A673 (cell line): ENCODE results near the gene STK31. TPM values are rescaled to one million over a fixed set of nuclear protein-coding genes. Genes with fewer than 3 reads are reported as not detected.
"Not testable (repeated sequence)": the region's sequence is repeated elsewhere in the genome, so short reads cannot be mapped to it uniquely, and the experiment has no call there.

Experiments used
- BruUV-seq: library from RNA; stranded (reverse); fragments of 400-500 nt; replicated peaks from 2 replicates; lab custom pipeline; 2021; lab: Mats Ljungman, UMichigan
- CTCF ChIA-PET: fragments of 300-600 bp; sonication (Branson Sonifier 250); formaldehyde crosslinking; loops from one replicate; lab custom pipeline; 2022; ENCODE audit warnings: antibody characterized with exemption; lab: Charles Lee
- POLR2A ChIA-PET: fragments of 300-600 bp; sonication (Branson Sonifier 250); formaldehyde crosslinking; loops from one replicate; lab custom pipeline; 2022; ENCODE audit warnings: antibody characterized with exemption; ENCODE audit not compliant: low non-redundant PET; lab: Charles Lee
- DNase-seq: peaks from one replicate; pipeline ENCODE4 v3.0.0-alpha.2; 2015; ENCODE audit warnings: low spot score
- H3K27ac ChIP-seq: fragments of 200-600 bp; sonication (generic); 2 replicates; pipeline ENCODE4 v1.5.1; 2016; ENCODE audit warnings: mixed run types, low read depth, mild to moderate bottlenecking, mixed read lengths, antibody characterized with exemption, low read length; ENCODE audit not compliant: poor library complexity, severe bottlenecking
- H3K27me3 ChIP-seq: fragments of 200-600 bp; sonication (generic); replicated peaks from 2 replicates; pipeline ENCODE4 v1.6.1; 2017; ENCODE audit warnings: mixed run types, low read depth, mild to moderate bottlenecking, mixed read lengths, antibody characterized with exemption, low read length; ENCODE audit not compliant: insufficient read depth, poor library complexity
- H3K36me3 ChIP-seq: fragments of 200-600 bp; sonication (generic); 2 replicates; pipeline ENCODE4 v1.6.1; 2016; ENCODE audit warnings: mixed run types, mild to moderate bottlenecking, mixed read lengths, antibody characterized with exemption, low read length; ENCODE audit not compliant: insufficient read depth, poor library complexity, severe bottlenecking
- H3K4me1 ChIP-seq: fragments of 200-600 bp; sonication (generic); 2 replicates; pipeline ENCODE4 v1.6.1; 2017; ENCODE audit warnings: mixed run types, mild to moderate bottlenecking, mixed read lengths, antibody characterized with exemption, low read length; ENCODE audit not compliant: insufficient read depth, poor library complexity, severe bottlenecking
- H3K4me3 ChIP-seq: fragments of 200-600 bp; sonication (generic); 2 replicates; pipeline ENCODE4 v1.5.1; 2016; ENCODE audit warnings: low read depth, mixed run types, mild to moderate bottlenecking, mixed read lengths, low read length; ENCODE audit not compliant: poor library complexity, severe bottlenecking
- H3K9me3 ChIP-seq: fragments of 200-600 bp; sonication (generic); 2 replicates; pipeline ENCODE4 v1.6.1; 2016; ENCODE audit warnings: mixed run types, low read depth, mild to moderate bottlenecking, mixed read lengths, antibody characterized with exemption, low read length; ENCODE audit not compliant: poor library complexity, severe bottlenecking
- CTCF ChIP-seq: fragments of 300-800, 200-600 bp; sonication (generic); conservative IDR thresholded peaks from 2 replicates; pipeline ENCODE4 v1.5.1; 2017; ENCODE audit warnings: low read depth, mild to moderate bottlenecking, antibody characterized with exemption, low read length, moderate library complexity, mixed read lengths
- EZH2 ChIP-seq: fragments of 200-600 bp; sonication (generic); IDR thresholded peaks from 2 replicates; pipeline ENCODE4 v1.6.1; 2017; ENCODE audit warnings: borderline replicate concordance, low read depth, mild to moderate bottlenecking, mixed read lengths, antibody characterized with exemption, low read length; ENCODE audit not compliant: poor library complexity, severe bottlenecking
- intact Hi-C: fragments of 100-400 bp; cut with micrococcal nuclease; formaldehyde crosslinking; loops from one replicate; pipeline ENCODE4 v1.10.0; 2022; ENCODE audit not compliant: unreplicated experiment
- total RNA-seq: library from RNA; stranded (reverse); gene quantifications from 2 replicates; pipeline ENCODE4 v1.2.3, GENCODE V29; 2021

The STK31 gene
- total RNA-seq, 1 experiment from 2014 or later, result 0.34 TPM

GRCh38 chr7:23811540-23811939 lies 101.5 kb downstream of the STK31 start:
- Histone ChIP-seq H3K4me3 (no peak overlapping the region), H3K4me1 (no peaks in the 10 kb centered on the region), H3K27me3 (no peaks in the 10 kb centered on the region), H3K27ac (no peak overlapping the region), H3K36me3 (no peaks in the 10 kb centered on the region), H3K9me3 (peaks cover 9% of the 10 kb centered on the region)
- DNase-seq, result peak; percentile 34
- intact Hi-C loops, result no loop called here
- no TSS peak for BruUV-seq
- TF ChIP-seq EZH2 (no peak), CTCF (peak; percentile 58)
- ChIA-PET POLR2A (no interaction called here), CTCF (no interaction called here)

GRCh38 chr7:23828125-23828524 lies 118.1 kb downstream of the STK31 start:
- H3K4me1 ChIP-seq, POLR2A ChIA-PET, H3K27ac ChIP-seq, H3K27me3 ChIP-seq, H3K36me3 ChIP-seq, H3K4me3 ChIP-seq, H3K9me3 ChIP-seq, CTCF ChIA-PET, DNase-seq, BruUV-seq, intact Hi-C loops: not testable (repeated sequence)

GRCh38 chr7:23832733-23833132 lies 122.7 kb downstream of the STK31 start:
- H3K4me3 ChIP-seq, H3K27ac ChIP-seq, H3K9me3 ChIP-seq, H3K36me3 ChIP-seq, intact Hi-C loops, DNase-seq, BruUV-seq, CTCF ChIA-PET, POLR2A ChIA-PET, H3K27me3 ChIP-seq, H3K4me1 ChIP-seq: not testable (repeated sequence)

GRCh38 chr7:23833405-23833804 lies 123.4 kb downstream of the STK31 start:
- TF ChIP-seq EZH2 (no peak), CTCF (no peak)
- ChIA-PET POLR2A (no interaction called here), CTCF (no interaction called here)

GRCh38 chr7:23844837-23845236 lies 134.8 kb downstream of the STK31 start:
- CTCF ChIA-PET, DNase-seq: not testable (repeated sequence)

More at GRCh38 chr7:23833405-23833804, 123.4 kb downstream of the STK31 start:
- H3K4me1 ChIP-seq, result no peaks in the 10 kb centered on the region
- intact Hi-C loops, result no loop called here
- H3K9me3 ChIP-seq, result peaks cover 4% of the 10 kb centered on the region
- no peak overlapping the region for H3K27ac ChIP-seq
- H3K36me3 ChIP-seq, result no peaks in the 10 kb centered on the region
- no peaks in the 10 kb centered on the region for H3K27me3 ChIP-seq
- DNase-seq, result no peak
- H3K4me3 ChIP-seq, result no peak overlapping the region
- no TSS peak for BruUV-seq

More at GRCh38 chr7:23844837-23845236, 134.8 kb downstream of the STK31 start:
- H3K36me3 ChIP-seq, H3K4me3 ChIP-seq, H3K27me3 ChIP-seq, H3K4me1 ChIP-seq, H3K27ac ChIP-seq, H3K9me3 ChIP-seq, POLR2A ChIA-PET, BruUV-seq, intact Hi-C loops: not testable (repeated sequence)
